ENCODE measurements around the gene SCRT2.

DNA sequence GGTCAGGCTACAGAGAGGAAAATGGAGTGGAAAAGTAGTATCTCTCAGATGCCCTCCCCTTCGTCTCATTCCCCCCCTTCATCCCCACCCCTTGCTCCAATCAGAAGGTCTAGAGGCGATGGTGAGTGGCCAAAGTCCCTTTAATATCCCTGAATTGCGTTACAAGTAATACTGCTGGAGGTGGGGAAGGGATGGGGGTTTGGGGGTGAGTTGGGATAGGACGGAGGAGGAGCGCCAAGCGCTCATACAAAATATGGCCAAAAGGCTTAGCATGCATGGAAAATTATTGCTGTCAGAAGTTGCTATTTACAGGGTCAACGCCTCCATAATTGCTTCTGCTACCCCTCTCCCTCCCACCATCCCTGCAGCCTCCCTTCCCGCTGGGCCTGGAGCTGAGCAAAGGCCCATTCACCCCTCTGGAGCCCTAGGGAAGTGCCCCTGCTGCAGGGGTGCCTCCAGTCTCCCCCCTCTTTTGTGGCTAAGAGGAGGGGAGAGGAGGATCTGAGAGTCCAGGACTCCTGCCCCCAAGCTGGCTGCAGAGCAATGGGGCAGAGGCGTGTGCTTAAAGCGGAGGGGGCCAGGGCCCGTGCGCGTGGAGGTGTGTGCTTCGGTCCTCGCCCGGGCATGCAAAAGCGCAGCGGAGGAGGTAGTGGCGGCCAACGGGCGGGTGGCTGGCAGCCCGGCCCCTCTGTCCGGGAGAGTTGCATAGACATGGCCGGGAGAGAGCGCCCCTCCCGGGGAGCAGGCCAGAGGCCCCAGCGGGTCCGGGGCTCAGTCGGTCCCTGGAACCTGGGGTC, 13.9 kb downstream of the SCRT2 start:
- TF ChIP-seq, protein P1, sequence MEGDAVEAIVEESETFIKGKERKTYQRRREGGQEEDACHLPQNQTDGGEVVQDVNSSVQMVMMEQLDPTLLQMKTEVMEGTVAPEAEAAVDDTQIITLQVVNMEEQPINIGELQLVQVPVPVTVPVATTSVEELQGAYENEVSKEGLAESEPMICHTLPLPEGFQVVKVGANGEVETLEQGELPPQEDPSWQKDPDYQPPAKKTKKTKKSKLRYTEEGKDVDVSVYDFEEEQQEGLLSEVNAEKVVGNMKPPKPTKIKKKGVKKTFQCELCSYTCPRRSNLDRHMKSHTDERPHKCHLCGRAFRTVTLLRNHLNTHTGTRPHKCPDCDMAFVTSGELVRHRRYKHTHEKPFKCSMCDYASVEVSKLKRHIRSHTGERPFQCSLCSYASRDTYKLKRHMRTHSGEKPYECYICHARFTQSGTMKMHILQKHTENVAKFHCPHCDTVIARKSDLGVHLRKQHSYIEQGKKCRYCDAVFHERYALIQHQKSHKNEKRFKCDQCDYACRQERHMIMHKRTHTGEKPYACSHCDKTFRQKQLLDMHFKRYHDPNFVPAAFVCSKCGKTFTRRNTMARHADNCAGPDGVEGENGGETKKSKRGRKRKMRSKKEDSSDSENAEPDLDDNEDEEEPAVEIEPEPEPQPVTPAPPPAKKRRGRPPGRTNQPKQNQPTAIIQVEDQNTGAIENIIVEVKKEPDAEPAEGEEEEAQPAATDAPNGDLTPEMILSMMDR (IDR thresholded peaks at IDR 0.05), result no peak
- TF ChIP-seq POLR2A (IDR thresholded peaks at IDR 0.05) (no peak), EP300 (IDR thresholded peaks at IDR 0.05) (no peak)

Data from ovary (tissue), 3 donors.